Astrocyte (in vitro differentiated cells and primary cell): ENCODE measurements around the gene PPP1R13B. TPM values are rescaled to one million over a fixed set of nuclear protein-coding genes. Genes with fewer than 3 reads are reported as not detected.
A peak's percentile ranks its signal among the peaks of the same experiment; 100 is the strongest.

Source experiments
- DNase-seq: peaks from one replicate; pipeline ENCODE4 v3.0.0-alpha.2; 2010; ENCODE audit warnings: low read depth
- FAIRE-seq: peaks from 2 replicates; lab custom pipeline; 2011; peaks lifted over from hg19 to GRCh38; lab: Jason Lieb, UNC
- H2AFZ ChIP-seq: 2 replicates; pipeline ENCODE4 v1.6.0; 2012; ENCODE audit warnings: low read depth, low read length, inconsistent platforms
- H3K27ac ChIP-seq: 2 replicates; pipeline ENCODE4 v1.5.1; 2011; ENCODE audit warnings: low read depth, low read length, inconsistent platforms
- H3K27me3 ChIP-seq: 2 replicates; pipeline ENCODE4 v1.6.0; 2011; ENCODE audit warnings: low read length, inconsistent platforms; ENCODE audit not compliant: insufficient read depth
- H3K36me3 ChIP-seq: 2 replicates; pipeline ENCODE4 v1.5.1; 2011; ENCODE audit warnings: low read length, inconsistent platforms; ENCODE audit not compliant: insufficient read depth
- H3K4me1 ChIP-seq: 2 replicates; pipeline ENCODE4 v1.5.1; 2011; ENCODE audit warnings: low read length, inconsistent platforms; ENCODE audit not compliant: insufficient read depth
- H3K4me2 ChIP-seq: 2 replicates; pipeline ENCODE4 v1.6.0; 2012; ENCODE audit warnings: low read length, inconsistent platforms
- H3K4me3 ChIP-seq: 2 replicates; pipeline ENCODE4 v1.5.1; 2011; ENCODE audit warnings: low read depth, mild to moderate bottlenecking, low read length, inconsistent platforms; ENCODE audit not compliant: insufficient read depth
- H3K79me2 ChIP-seq: 2 replicates; pipeline ENCODE4 v1.6.0; 2012; ENCODE audit warnings: mild to moderate bottlenecking, low read length, inconsistent platforms; ENCODE audit not compliant: insufficient read depth
- H3K9ac ChIP-seq: 2 replicates; pipeline ENCODE4 v1.6.0; 2012; ENCODE audit warnings: mild to moderate bottlenecking, low read length, inconsistent platforms
- H3K9me3 ChIP-seq: 2 replicates; pipeline ENCODE4 v1.5.1; 2012; ENCODE audit warnings: low read depth, mild to moderate bottlenecking, low read length, inconsistent platforms; ENCODE audit not compliant: insufficient read depth
- H4K20me1 ChIP-seq: 2 replicates; pipeline ENCODE4 v1.6.0; 2012; ENCODE audit warnings: low read length, inconsistent platforms; ENCODE audit not compliant: insufficient read depth
- H3K27ac Mint-ChIP-seq: one replicate; pipeline ENCODE4 v1.8.0; 2021; ENCODE audit warnings: mild to moderate bottlenecking, mixed read lengths; ENCODE audit not compliant: unreplicated experiment
- H3K27me3 Mint-ChIP-seq: one replicate; pipeline ENCODE4 v1.8.0; 2021; ENCODE audit warnings: low read depth, mixed read lengths; ENCODE audit not compliant: unreplicated experiment
- H3K36me3 Mint-ChIP-seq: one replicate; pipeline ENCODE4 v1.8.0; 2021; ENCODE audit warnings: low read depth, mixed read lengths; ENCODE audit not compliant: unreplicated experiment
- H3K4me1 Mint-ChIP-seq: one replicate; pipeline ENCODE4 v1.8.0; 2021; ENCODE audit warnings: low read depth, mixed read lengths; ENCODE audit not compliant: unreplicated experiment
- H3K4me3 Mint-ChIP-seq: one replicate; pipeline ENCODE4 v1.8.0; 2021; ENCODE audit warnings: mild to moderate bottlenecking, moderate library complexity, mixed read lengths; ENCODE audit not compliant: unreplicated experiment
- H3K9me3 Mint-ChIP-seq: one replicate; pipeline ENCODE4 v1.8.0; 2021; ENCODE audit warnings: mild to moderate bottlenecking, mixed read lengths; ENCODE audit not compliant: unreplicated experiment
- EZH2 ChIP-seq: IDR thresholded peaks from 2 replicates; pipeline ENCODE4 v1.6.1; 2012; ENCODE audit warnings: mild to moderate bottlenecking, low read length, inconsistent platforms; ENCODE audit not compliant: insufficient read depth
- total RNA-seq: library from RNA; stranded (reverse); gene quantifications from 2 replicates; pipeline ENCODE4 v1.2.1, GENCODE V29; 2021
- TF ChIP-seq, protein P1 (sequence below): IDR thresholded peaks from 2 replicates; pipeline ENCODE4 v1.5.1; 2011; ENCODE audit warnings: low read depth, mild to moderate bottlenecking, inconsistent platforms, low read length, moderate library complexity; ENCODE audit not compliant: insufficient read depth

Gene PPP1R13B
- total RNA-seq, 1 donor from 2014 or later: 7.0 TPM

DNA sequence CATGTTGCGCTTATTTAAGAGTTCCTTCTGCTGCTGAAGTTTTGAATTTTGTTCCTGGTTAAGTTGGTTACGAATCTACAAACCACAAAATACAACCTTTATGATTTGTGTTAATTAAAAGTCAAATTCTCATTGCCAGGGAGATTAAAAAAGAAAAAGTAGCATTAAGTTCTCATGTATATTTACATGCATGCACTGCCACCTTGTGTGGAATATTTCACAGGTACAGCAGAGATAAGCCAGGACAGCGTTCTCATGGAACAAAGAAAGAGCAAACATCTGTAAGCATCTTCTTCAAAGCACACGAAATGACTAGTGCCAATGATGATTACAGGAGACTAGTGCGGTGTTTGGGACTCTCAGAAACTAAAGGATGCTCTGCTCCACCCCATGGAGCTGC is 97.5 kb downstream of the PPP1R13B start:
- no peaks in the 10 kb centered on the region for H3K9me3 ChIP-seq
- H3K27me3 Mint-ChIP-seq: no peaks in the 10 kb centered on the region
- no peak overlapping the region for H2AFZ ChIP-seq
- no peak overlapping the region for H3K4me2 ChIP-seq
- H4K20me1 ChIP-seq: no peaks in the 10 kb centered on the region
- H3K27ac Mint-ChIP-seq: no peak overlapping the region
- H3K9ac ChIP-seq: no peak overlapping the region
- H3K4me3 ChIP-seq: no peak overlapping the region
- H3K27ac ChIP-seq: no peak overlapping the region
- DNase-seq (no peak), FAIRE-seq (no peak)
- H3K4me3 Mint-ChIP-seq: no peak overlapping the region
- H3K36me3 ChIP-seq: no peaks in the 10 kb centered on the region
- peaks cover 9% of the 10 kb centered on the region for H3K4me1 ChIP-seq
- no peaks in the 10 kb centered on the region for H3K9me3 Mint-ChIP-seq
- H3K36me3 Mint-ChIP-seq: peaks cover 4% of the 10 kb centered on the region
- peaks cover 7% of the 10 kb centered on the region for H3K4me1 Mint-ChIP-seq
- H3K27me3 ChIP-seq: no peaks in the 10 kb centered on the region
- TF ChIP-seq, protein P1, sequence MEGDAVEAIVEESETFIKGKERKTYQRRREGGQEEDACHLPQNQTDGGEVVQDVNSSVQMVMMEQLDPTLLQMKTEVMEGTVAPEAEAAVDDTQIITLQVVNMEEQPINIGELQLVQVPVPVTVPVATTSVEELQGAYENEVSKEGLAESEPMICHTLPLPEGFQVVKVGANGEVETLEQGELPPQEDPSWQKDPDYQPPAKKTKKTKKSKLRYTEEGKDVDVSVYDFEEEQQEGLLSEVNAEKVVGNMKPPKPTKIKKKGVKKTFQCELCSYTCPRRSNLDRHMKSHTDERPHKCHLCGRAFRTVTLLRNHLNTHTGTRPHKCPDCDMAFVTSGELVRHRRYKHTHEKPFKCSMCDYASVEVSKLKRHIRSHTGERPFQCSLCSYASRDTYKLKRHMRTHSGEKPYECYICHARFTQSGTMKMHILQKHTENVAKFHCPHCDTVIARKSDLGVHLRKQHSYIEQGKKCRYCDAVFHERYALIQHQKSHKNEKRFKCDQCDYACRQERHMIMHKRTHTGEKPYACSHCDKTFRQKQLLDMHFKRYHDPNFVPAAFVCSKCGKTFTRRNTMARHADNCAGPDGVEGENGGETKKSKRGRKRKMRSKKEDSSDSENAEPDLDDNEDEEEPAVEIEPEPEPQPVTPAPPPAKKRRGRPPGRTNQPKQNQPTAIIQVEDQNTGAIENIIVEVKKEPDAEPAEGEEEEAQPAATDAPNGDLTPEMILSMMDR: no peak
- no peak for TF ChIP-seq EZH2
- no peaks in the 10 kb centered on the region for H3K79me2 ChIP-seq

DNA sequence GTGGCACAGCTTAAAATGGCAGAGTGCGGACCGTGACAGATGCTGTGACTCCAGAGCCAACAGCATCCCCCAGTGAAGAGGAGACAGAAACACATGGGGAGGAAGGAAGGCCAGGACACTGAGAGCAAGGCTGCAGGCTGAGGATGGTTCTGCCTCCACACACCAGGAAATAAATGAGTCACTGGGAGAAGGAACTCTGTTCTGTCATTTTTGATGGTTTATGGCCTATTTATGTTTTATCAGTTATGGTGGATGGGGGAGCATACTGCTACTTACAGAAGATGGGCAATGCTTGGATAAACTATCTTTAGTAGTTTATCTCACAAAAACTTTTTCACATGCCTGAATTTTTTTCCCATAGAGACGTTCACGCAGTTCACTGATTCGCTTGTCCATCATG is 97.9 kb downstream of the PPP1R13B start:
- Mint-ChIP-seq H3K4me3 (no peak overlapping the region), H3K27ac (no peak overlapping the region), H3K9me3 (no peaks in the 10 kb centered on the region), H3K36me3 (peaks cover 4% of the 10 kb centered on the region), H3K4me1 (peaks cover 7% of the 10 kb centered on the region), H3K27me3 (no peaks in the 10 kb centered on the region)
- peaks cover 9% of the 10 kb centered on the region for H3K4me1 ChIP-seq
- H3K4me3 ChIP-seq: no peak overlapping the region
- H3K27me3 ChIP-seq: no peaks in the 10 kb centered on the region
- no peaks in the 10 kb centered on the region for H3K36me3 ChIP-seq
- H4K20me1 ChIP-seq: no peaks in the 10 kb centered on the region
- H3K79me2 ChIP-seq: no peaks in the 10 kb centered on the region
- H2AFZ ChIP-seq: no peak overlapping the region
- H3K4me2 ChIP-seq: no peak overlapping the region
- no peak for DNase-seq
- no peaks in the 10 kb centered on the region for H3K9me3 ChIP-seq
- H3K9ac ChIP-seq: no peak overlapping the region
- FAIRE-seq: peak; percentile 29
- TF ChIP-seq, protein P1: no peak
- no peak for TF ChIP-seq EZH2
- no peak overlapping the region for H3K27ac ChIP-seq

DNA sequence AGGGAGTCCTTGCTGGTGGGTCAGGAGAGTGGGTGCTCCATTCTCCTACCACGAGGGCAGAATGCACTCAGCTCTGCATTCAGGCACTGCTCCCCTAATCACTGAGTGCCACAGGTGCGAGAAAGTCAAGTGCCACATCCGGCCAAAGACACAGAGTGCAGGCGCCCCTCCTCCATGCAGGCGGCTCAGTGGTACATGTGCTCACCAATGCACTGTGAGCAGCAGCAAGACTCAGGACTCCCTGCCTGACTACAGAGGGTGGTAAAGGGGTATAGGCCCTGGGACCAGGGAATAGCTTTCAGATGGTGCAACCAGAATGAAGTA is 98.9 kb downstream of the PPP1R13B start:
- no peaks in the 10 kb centered on the region for H3K27me3 ChIP-seq
- H3K27me3 Mint-ChIP-seq: no peaks in the 10 kb centered on the region
- no peak overlapping the region for H3K9ac ChIP-seq
- peaks cover 7% of the 10 kb centered on the region for H3K4me1 Mint-ChIP-seq
- no peaks in the 10 kb centered on the region for H3K36me3 ChIP-seq
- no peak overlapping the region for H3K27ac Mint-ChIP-seq
- TF ChIP-seq, protein P1: no peak
- no peak for TF ChIP-seq EZH2
- no peaks in the 10 kb centered on the region for H3K79me2 ChIP-seq
- H3K9me3 ChIP-seq: no peaks in the 10 kb centered on the region
- no peak for DNase-seq
- H3K9me3 Mint-ChIP-seq: no peaks in the 10 kb centered on the region
- no peak overlapping the region for H3K27ac ChIP-seq
- H2AFZ ChIP-seq: no peak overlapping the region
- peaks cover 4% of the 10 kb centered on the region for H3K36me3 Mint-ChIP-seq
- no peak overlapping the region for H3K4me2 ChIP-seq
- no peaks in the 10 kb centered on the region for H4K20me1 ChIP-seq
- no peak overlapping the region for H3K4me3 ChIP-seq
- no peak for FAIRE-seq
- H3K4me3 Mint-ChIP-seq: no peak overlapping the region
- peaks cover 9% of the 10 kb centered on the region for H3K4me1 ChIP-seq
